PC-3 (cell line): Measurements from ENCODE around the gene BCHE. TPM values are rescaled to one million over a fixed set of nuclear protein-coding genes. Genes with fewer than 3 reads are reported as not detected.
A peak's percentile ranks its signal among the peaks of the same experiment; 100 is the strongest.

ENCODE experiments used
- ATAC-seq: fragments of 200-7000 bp; cut with Tn5 transposase; 2 replicates; pipeline ENCODE4 v1.9.1; 2020; ENCODE audit warnings: mild to moderate bottlenecking, moderate library complexity
- Bru-seq: library from RNA; stranded (reverse); fragments of 400-500 nt; gene quantifications from one replicate; lab custom pipeline; 2021; lab: Mats Ljungman, UMichigan
- BruChase-seq, 2 experiments: library from RNA; stranded (reverse); fragments of 400-500 nt; gene quantifications; one replicate each; lab custom pipeline; 2021; lab: Mats Ljungman, UMichigan
- BruUV-seq: library from RNA; stranded (reverse); fragments of 400-500 nt; replicated peaks from 2 replicates; lab custom pipeline; 2021; lab: Mats Ljungman, UMichigan
- CTCF ChIA-PET: fragments of 300-600 bp; sonication (Branson Sonifier 250); formaldehyde crosslinking; loops from one replicate; lab custom pipeline; 2022; ENCODE audit warnings: antibody characterized with exemption; lab: Charles Lee
- POLR2A ChIA-PET: fragments of 300-600 bp; sonication (Branson Sonifier 250); formaldehyde crosslinking; loops from one replicate; lab custom pipeline; 2022; ENCODE audit warnings: antibody characterized with exemption; ENCODE audit not compliant: unreplicated experiment; lab: Charles Lee
- DNase-seq: peaks from one replicate; pipeline ENCODE4 v3.0.0-alpha.2; 2015
- H2AFZ ChIP-seq: fragments of 300-600 bp; sonication (generic); 2 replicates; pipeline ENCODE4 v1.6.0; 2016; ENCODE audit warnings: antibody characterized with exemption, low read length
- H3F3A ChIP-seq: fragments of 300-600 bp; sonication (generic); one replicate; pipeline ENCODE4 v1.6.0; 2017; ENCODE audit warnings: antibody characterized with exemption, low read length, control low read depth, mild to moderate bottlenecking; ENCODE audit not compliant: unreplicated experiment
- H3K27ac ChIP-seq: fragments of 300-600 bp; sonication (generic); 2 replicates; pipeline ENCODE4 v1.5.1; 2016; ENCODE audit warnings: mild to moderate bottlenecking, low read length
- H3K27me3 ChIP-seq: fragments of 300-600 bp; sonication (generic); 2 replicates; pipeline ENCODE4 v1.6.1; 2016; ENCODE audit warnings: low read length, mixed read lengths
- H3K36me3 ChIP-seq: fragments of 300-600 bp; sonication (generic); 2 replicates; pipeline ENCODE4 v1.6.1; 2016; ENCODE audit warnings: low read depth, mixed run types, low read length, mixed read lengths
- H3K4me1 ChIP-seq: fragments of 300-600 bp; sonication (generic); 2 replicates; pipeline ENCODE4 v1.5.1; 2016; ENCODE audit warnings: low read length; ENCODE audit not compliant: insufficient read depth
- H3K4me2 ChIP-seq: fragments of 300-600 bp; sonication (generic); 2 replicates; pipeline ENCODE4 v1.6.0; 2016; ENCODE audit warnings: low read length
- H3K4me3 ChIP-seq: fragments of 300-600 bp; sonication (generic); 2 replicates; pipeline ENCODE4 v1.5.1; 2016; ENCODE audit warnings: mild to moderate bottlenecking, low read length, mixed read lengths
- H3K79me2 ChIP-seq: fragments of 300-600 bp; sonication (generic); 2 replicates; pipeline ENCODE4 v1.6.1; 2017; ENCODE audit warnings: low read length, mixed read lengths
- H3K9ac ChIP-seq: fragments of 300-600 bp; sonication (generic); 2 replicates; pipeline ENCODE4 v1.6.0; 2016; ENCODE audit warnings: mild to moderate bottlenecking, low read length
- H3K9me2 ChIP-seq: fragments of 300-600 bp; sonication (generic); replicated peaks from 2 replicates; pipeline ENCODE4 v1.6.1; 2016; ENCODE audit warnings: mixed run types, low read length, mixed read lengths
- H3K9me3 ChIP-seq: fragments of 300-600 bp; sonication (generic); 2 replicates; pipeline ENCODE4 v1.6.1; 2016; ENCODE audit warnings: low read length, mixed read lengths
- H4K20me1 ChIP-seq: fragments of 300-600 bp; sonication (generic); 2 replicates; pipeline ENCODE4 v1.6.1; 2016; ENCODE audit warnings: low read length, mixed read lengths
- CTCF ChIP-seq: fragments of 300-600 bp; sonication (generic); conservative IDR thresholded peaks from 2 replicates; pipeline ENCODE4 v1.5.1; 2017; ENCODE audit warnings: antibody characterized with exemption, low read depth, mild to moderate bottlenecking, low read length
- EZH2 ChIP-seq: fragments of 300-600 bp; sonication (generic); IDR thresholded peaks from one replicate; pipeline ENCODE4 v1.6.1; 2017; ENCODE audit warnings: antibody characterized with exemption, mild to moderate bottlenecking, low read length; ENCODE audit not compliant: unreplicated experiment
- EZH2phosphoT487 ChIP-seq: fragments of 300-600 bp; sonication (generic); IDR thresholded peaks from 2 replicates; pipeline ENCODE4 v1.6.1; 2018; ENCODE audit warnings: mild to moderate bottlenecking, antibody characterized with exemption, low read length, borderline replicate concordance
- intact Hi-C: fragments of 100-400 bp; cut with micrococcal nuclease; formaldehyde crosslinking; loops from 2 replicates; pipeline ENCODE4 v1.9.0; 2023
- long read RNA-seq: library from polyadenylated mRNA; unstranded; transcript quantifications from one replicate; pipeline ENCODE4 v2.0.0, GENCODE V29; 2021; ENCODE audit not compliant: unreplicated experiment
- total RNA-seq: library from RNA; depleted of rRNA; stranded (reverse); fragments of >200 nt; gene quantifications from 2 replicates; pipeline ENCODE4 v1.2.3, GENCODE V29; 2014; rRNA removed

The BCHE gene
- total RNA-seq: 0.18 TPM in 1 of 2 replicates, not detected in the other
- percentile 11 among the genes with signal in this experiment for Bru-seq, nascent RNA
- percentile 14 among the genes with signal in this experiment for BruChase-seq, experiment 1, labeled RNA remaining after a 6-hour chase
- percentile 10 among the genes with signal in this experiment for BruChase-seq, experiment 2, labeled RNA remaining after a 2-hour chase
- long read RNA-seq: 0 reads

DNA sequence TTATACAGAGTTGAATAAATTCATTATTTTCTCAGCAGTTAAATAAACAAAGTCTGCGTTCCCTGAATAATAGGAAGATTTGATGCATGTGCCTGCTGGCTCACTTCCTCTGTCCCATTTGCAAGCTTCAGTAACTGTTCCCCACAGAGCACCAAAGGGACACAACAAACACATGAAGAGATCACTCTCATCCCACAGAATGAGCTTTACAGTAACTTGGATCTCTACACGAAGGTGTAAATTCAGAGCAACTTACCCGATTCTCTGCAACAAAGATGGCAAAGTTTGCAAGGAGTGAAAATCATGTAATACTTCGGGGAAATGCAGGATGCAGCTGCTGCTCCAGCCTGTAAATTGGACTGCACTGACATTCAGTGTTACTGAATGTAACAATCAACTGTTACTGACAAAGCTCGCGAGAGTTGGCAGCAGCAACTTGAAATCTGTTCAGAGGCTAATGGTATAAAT is at the start of gene BCHE:
BCHE (minus strand) TSS at position 366 of the 468 bp plus-strand sequence. CDS start 6,390 bp downstream, outside the sequence.
- Histone ChIP-seq H3K4me2 (peak within 1 kb of the TSS; percentile 70), H3K36me3 (no peaks in the 10 kb centered on the region), H3K4me1 (no peaks in the 10 kb centered on the region), H3K9me3 (no peaks in the 10 kb centered on the region; the same call in 1 of the 2 replicates), H3K4me3 (peak within 1 kb of the TSS; percentile 31; the same call in 1 of the 2 replicates), H3K27me3 (no peaks in the 10 kb centered on the region), H3K79me2 (no peaks in the 10 kb centered on the region), H3K9me2 (no peaks in the 10 kb centered on the region), H3F3A (no peaks in the 10 kb centered on the region), H2AFZ (peak within 1 kb of the TSS; percentile 80), H3K9ac (no peak within 1 kb of the TSS), H4K20me1 (no peaks in the 10 kb centered on the region), H3K27ac (no peak within 1 kb of the TSS)
- ChIA-PET POLR2A (no interaction called here), CTCF (no interaction called here)
- peak; percentile 38 for DNase-seq
- peak; percentile 75 for ATAC-seq
- BruUV-seq: no TSS peak
- intact Hi-C loops: no loop called here
- TF ChIP-seq CTCF (no peak), EZH2 (no peak), EZH2phosphoT487 (no peak)

GRCh38 chr3:165885558-165886270 is 48.5 kb upstream of the BCHE start:
- Histone ChIP-seq H3K9me2 (no peaks in the 10 kb centered on the region), H3K4me2 (no peak overlapping the region), H3F3A (no peaks in the 10 kb centered on the region), H3K4me1 (no peaks in the 10 kb centered on the region), H2AFZ (no peak overlapping the region), H3K36me3 (no peaks in the 10 kb centered on the region), H3K4me3 (no peak overlapping the region), H4K20me1 (no peaks in the 10 kb centered on the region), H3K9me3 (no peaks in the 10 kb centered on the region), H3K79me2 (no peaks in the 10 kb centered on the region), H3K9ac (no peak overlapping the region), H3K27ac (no peak overlapping the region), H3K27me3 (no peaks in the 10 kb centered on the region)
- ChIA-PET CTCF (no interaction called here), POLR2A (no interaction called here)
- DNase-seq (no peak), ATAC-seq (no peak)
- intact Hi-C loops: no loop called here
- TF ChIP-seq EZH2 (no peak), EZH2phosphoT487 (no peak), CTCF (no peak)
- no TSS peak for BruUV-seq

DNA sequence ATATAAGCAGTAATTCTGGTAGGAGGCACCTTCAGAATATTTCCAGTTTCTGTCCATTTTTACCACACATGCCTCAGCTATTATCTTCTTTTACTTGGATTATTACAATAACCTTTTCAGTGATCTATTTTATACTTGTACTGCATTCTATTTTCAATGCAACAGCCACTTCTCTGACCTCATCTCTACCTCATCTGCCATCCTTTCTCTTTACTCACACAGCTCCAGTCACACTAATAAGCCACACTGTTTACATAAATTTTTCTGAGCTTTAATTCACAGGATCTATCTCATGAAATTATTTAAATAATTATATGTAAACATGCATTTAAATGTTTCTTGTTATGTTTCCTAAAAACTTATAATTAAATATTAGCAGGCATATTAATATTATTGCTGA is 47.3 kb upstream of the BCHE start:
- H3K9ac ChIP-seq: no peak overlapping the region; the same call in 1 of the 2 replicates
- H4K20me1 ChIP-seq: no peaks in the 10 kb centered on the region
- H3K4me2 ChIP-seq: peak overlapping the region; percentile 82
- H3K4me3 ChIP-seq: peak overlapping the region; percentile 72
- TF ChIP-seq EZH2phosphoT487: no peak
- TF ChIP-seq EZH2: no peak
- no peak for TF ChIP-seq CTCF
- no peaks in the 10 kb centered on the region for H3K79me2 ChIP-seq
- ATAC-seq (peak; percentile 60), DNase-seq (no peak)
- no peaks in the 10 kb centered on the region for H3K9me2 ChIP-seq
- BruUV-seq: no TSS peak
- ChIA-PET CTCF (no interaction called here), POLR2A (no interaction called here)
- no peaks in the 10 kb centered on the region for H3K9me3 ChIP-seq
- H3K27ac ChIP-seq: no peak overlapping the region
- H3K4me1 ChIP-seq: no peaks in the 10 kb centered on the region
- H2AFZ ChIP-seq: peak overlapping the region; percentile 76
- intact Hi-C loops: no loop called here
- no peaks in the 10 kb centered on the region for H3K36me3 ChIP-seq
- H3K27me3 ChIP-seq: no peaks in the 10 kb centered on the region
- H3F3A ChIP-seq: no peaks in the 10 kb centered on the region
